ENCODE data around the gene CCDC171. TPM values are rescaled to one million over a fixed set of nuclear protein-coding genes. Genes with fewer than 3 reads are reported as not detected.

The CCDC171 gene
- total and polyA plus RNA-seq, 2 experiments from 2014 or later: 0.73 to 2.9 TPM

DNA sequence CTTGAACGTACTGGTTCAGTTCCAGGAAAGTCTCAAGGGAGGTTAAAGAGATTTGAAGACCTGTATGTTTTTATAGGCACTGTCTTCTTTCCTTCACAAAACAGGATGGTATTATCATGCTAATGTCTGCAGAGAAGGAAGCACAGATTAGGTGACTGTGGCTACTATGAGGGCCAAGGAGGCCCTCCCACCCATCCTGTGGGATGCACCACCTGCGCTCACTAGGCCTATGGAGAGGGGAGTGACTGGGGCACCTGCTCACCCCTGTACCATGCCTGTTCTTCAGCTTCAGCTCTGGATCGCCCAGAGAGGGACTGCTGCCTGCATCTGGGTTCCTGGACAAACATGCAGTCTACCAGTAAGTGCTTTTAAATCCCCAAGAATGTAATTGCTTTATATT lies 469.4 kb downstream of the CCDC171 start:
- Histone ChIP-seq H3K36me3 (replicated peaks; ENCODE audit: insufficient read depth, low read depth) (no peaks in the 10 kb centered on the region), H2AFZ (no peak overlapping the region), H3K27ac (no peak overlapping the region), H3K79me2 (no peaks in the 10 kb centered on the region), H3K4me2 (no peak overlapping the region), H3K27me3 (no peaks in the 10 kb centered on the region), H4K20me1 (ENCODE audit: insufficient read depth, poor library complexity, severe bottlenecking) (no peaks in the 10 kb centered on the region), H3K9me3 (ENCODE audit: low read depth) (no peaks in the 10 kb centered on the region), H3K4me3 (no peak overlapping the region), H3K4me1 (ENCODE audit: insufficient read depth) (no peaks in the 10 kb centered on the region), H3K9me2 (replicated peaks; ENCODE audit: insufficient read depth) (no peaks in the 10 kb centered on the region)
- TF ChIP-seq, protein P1, sequence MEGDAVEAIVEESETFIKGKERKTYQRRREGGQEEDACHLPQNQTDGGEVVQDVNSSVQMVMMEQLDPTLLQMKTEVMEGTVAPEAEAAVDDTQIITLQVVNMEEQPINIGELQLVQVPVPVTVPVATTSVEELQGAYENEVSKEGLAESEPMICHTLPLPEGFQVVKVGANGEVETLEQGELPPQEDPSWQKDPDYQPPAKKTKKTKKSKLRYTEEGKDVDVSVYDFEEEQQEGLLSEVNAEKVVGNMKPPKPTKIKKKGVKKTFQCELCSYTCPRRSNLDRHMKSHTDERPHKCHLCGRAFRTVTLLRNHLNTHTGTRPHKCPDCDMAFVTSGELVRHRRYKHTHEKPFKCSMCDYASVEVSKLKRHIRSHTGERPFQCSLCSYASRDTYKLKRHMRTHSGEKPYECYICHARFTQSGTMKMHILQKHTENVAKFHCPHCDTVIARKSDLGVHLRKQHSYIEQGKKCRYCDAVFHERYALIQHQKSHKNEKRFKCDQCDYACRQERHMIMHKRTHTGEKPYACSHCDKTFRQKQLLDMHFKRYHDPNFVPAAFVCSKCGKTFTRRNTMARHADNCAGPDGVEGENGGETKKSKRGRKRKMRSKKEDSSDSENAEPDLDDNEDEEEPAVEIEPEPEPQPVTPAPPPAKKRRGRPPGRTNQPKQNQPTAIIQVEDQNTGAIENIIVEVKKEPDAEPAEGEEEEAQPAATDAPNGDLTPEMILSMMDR (IDR thresholded peaks at IDR 0.05; ENCODE audit: poor library complexity): no peak
- TF ChIP-seq EZH2phosphoT487 (IDR thresholded peaks at IDR 0.05; ENCODE audit: low read depth, severe bottlenecking, unreplicated experiment) (no peak), EZH2 (IDR thresholded peaks at IDR 0.05; ENCODE audit: borderline replicate concordance) (no peak)
- WGBS (ENCODE audit: low lambda C conversion rate, missing lambda C conversion rate): 87% methylated on average over 3 of the region's 3 CpGs
- DNase-seq (ENCODE audit: low spot score): no peak

DNA sequence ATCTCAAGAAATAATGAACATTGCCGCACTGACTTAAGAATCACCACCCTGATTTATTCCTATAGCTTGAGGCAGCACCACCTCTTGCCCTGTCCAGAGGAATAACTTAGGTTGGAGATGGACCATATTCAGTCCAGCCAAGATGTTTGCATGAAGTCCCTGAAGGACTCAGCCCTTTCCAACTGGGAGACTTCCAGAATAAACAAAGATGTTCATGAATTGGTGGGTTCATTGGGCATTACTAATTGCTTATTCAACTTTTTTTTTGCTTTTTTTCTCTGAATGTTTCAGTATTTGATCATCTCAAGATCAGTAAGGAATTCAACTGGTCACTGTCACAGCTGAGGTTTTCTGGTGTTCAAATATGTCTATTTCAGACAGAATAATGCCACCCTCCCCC lies 470.6 kb downstream of the CCDC171 start:
- Histone ChIP-seq H3K27me3 (no peaks in the 10 kb centered on the region), H3K4me2 (no peak overlapping the region), H3K9me2 (replicated peaks; ENCODE audit: insufficient read depth) (no peaks in the 10 kb centered on the region), H3K4me1 (ENCODE audit: insufficient read depth) (no peaks in the 10 kb centered on the region), H3K27ac (no peak overlapping the region), H3K4me3 (no peak overlapping the region), H2AFZ (no peak overlapping the region), H3K36me3 (replicated peaks; ENCODE audit: insufficient read depth, low read depth) (no peaks in the 10 kb centered on the region), H3K9me3 (ENCODE audit: low read depth) (no peaks in the 10 kb centered on the region), H3K79me2 (no peaks in the 10 kb centered on the region), H4K20me1 (ENCODE audit: insufficient read depth, poor library complexity, severe bottlenecking) (no peaks in the 10 kb centered on the region)
- no peak for DNase-seq (ENCODE audit: low spot score)
- WGBS (ENCODE audit: low lambda C conversion rate, missing lambda C conversion rate): 0% methylated on average over 1 of the region's 1 CpG
- TF ChIP-seq EZH2phosphoT487 (IDR thresholded peaks at IDR 0.05; ENCODE audit: low read depth, severe bottlenecking, unreplicated experiment): no peak
- no peak for TF ChIP-seq EZH2 (IDR thresholded peaks at IDR 0.05; ENCODE audit: borderline replicate concordance)
- TF ChIP-seq, protein P1 (IDR thresholded peaks at IDR 0.05; ENCODE audit: poor library complexity): no peak

Small RNA genes within 50 kb of the gene (small RNA-seq; reads per million reads assigned to genes)
- gene AL513423.1: not detected
- not detected for gene HMGN2P16
- gene RN7SL98P: not detected
- gene RNU6-14P: not detected
- not detected for gene RNU6-246P

Other genes starting within 250 kb of the CCDC171 start
- gene TTC39B, start 245.8 kb upstream of the CCDC171 start, total RNA-seq: 15.7 and 19.3 TPM in 2 replicates
- 2.6 and 2.7 TPM in 2 replicates for gene TTC39B, start 245.8 kb upstream of the CCDC171 start, polyA plus RNA-seq
- gene SNAPC3, start 130.2 kb upstream of the CCDC171 start, total RNA-seq: 27.7 and 34.1 TPM in 2 replicates
- gene SNAPC3, start 130.2 kb upstream of the CCDC171 start, polyA plus RNA-seq: 19.4 and 21.2 TPM in 2 replicates
- 37.1 and 37.3 TPM in 2 replicates for gene PSIP1, start 42.1 kb upstream of the CCDC171 start, total RNA-seq
- 35.1 and 40.2 TPM in 2 replicates for gene PSIP1, start 42.1 kb upstream of the CCDC171 start, polyA plus RNA-seq

All from hepatocyte (in vitro differentiated cells).